H9 (cell line): ENCODE data around the gene CFAP54. TPM values are rescaled to one million over a fixed set of nuclear protein-coding genes. Genes with fewer than 3 reads are reported as not detected.

Experiments
- DNase-seq: peaks from one replicate; pipeline ENCODE4 v3.0.0-alpha.2; 2017
- H2AFZ ChIP-seq: one replicate; pipeline ENCODE4 v1.6.1; 2013; ENCODE audit warnings: mild to moderate bottlenecking, low read length, control low read depth, moderate library complexity
- H2AK5ac ChIP-seq: 2 replicates; pipeline ENCODE4 v1.6.1; 2013; ENCODE audit warnings: low read length, control low read depth, mixed read lengths; ENCODE audit not compliant: insufficient read length
- H2BK120ac ChIP-seq: one replicate; pipeline ENCODE4 v1.6.1; 2013; ENCODE audit warnings: low read depth, mild to moderate bottlenecking, low read length, control low read depth, inconsistent platforms; ENCODE audit not compliant: poor library complexity, severe bottlenecking
- H2BK12ac ChIP-seq: 2 replicates; pipeline ENCODE4 v1.6.1; 2013; ENCODE audit warnings: low read length, control low read depth, mixed read lengths, low read depth; ENCODE audit not compliant: insufficient read length
- H2BK15ac ChIP-seq: 2 replicates; pipeline ENCODE4 v1.6.1; 2013; ENCODE audit warnings: low read depth, low read length, control low read depth
- H2BK20ac ChIP-seq: one replicate; pipeline ENCODE4 v1.6.1; 2013; ENCODE audit warnings: low read depth, mild to moderate bottlenecking, low read length, control low read depth, inconsistent platforms; ENCODE audit not compliant: poor library complexity, severe bottlenecking
- H2BK5ac ChIP-seq: 2 replicates; pipeline ENCODE4 v1.6.1; 2013; ENCODE audit warnings: low read length, control low read depth, mixed read lengths; ENCODE audit not compliant: insufficient read length
- H3K14ac ChIP-seq: 2 replicates; pipeline ENCODE4 v1.6.1; 2013; ENCODE audit warnings: low read length, control low read depth; ENCODE audit not compliant: insufficient read depth
- H3K18ac ChIP-seq: 2 replicates; pipeline ENCODE4 v1.6.1; 2013; ENCODE audit warnings: low read depth, mild to moderate bottlenecking, mixed read lengths, low read length, control low read depth; ENCODE audit not compliant: insufficient read length
- H3K23ac ChIP-seq: 2 replicates; pipeline ENCODE4 v1.6.1; 2013; ENCODE audit warnings: low read length, control low read depth, mixed read lengths, low read depth; ENCODE audit not compliant: insufficient read length
- H3K23me2 ChIP-seq: 2 replicates; pipeline ENCODE4 v1.6.1; 2013; ENCODE audit warnings: low read depth, mild to moderate bottlenecking, mixed read lengths, low read length, control low read depth; ENCODE audit not compliant: insufficient read length, poor library complexity, severe bottlenecking
- H3K27ac ChIP-seq: 2 replicates; pipeline ENCODE4 v1.5.1; 2013; ENCODE audit warnings: low read length, control low read depth, mixed read lengths, low read depth; ENCODE audit not compliant: insufficient read length
- H3K27me3 ChIP-seq: 2 replicates; pipeline ENCODE4 v1.6.1; 2013; ENCODE audit warnings: low read length, control low read depth, inconsistent platforms; ENCODE audit not compliant: insufficient read depth
- H3K4ac ChIP-seq: 2 replicates; pipeline ENCODE4 v1.6.1; 2013; ENCODE audit warnings: low read depth, mild to moderate bottlenecking, control low read depth, inconsistent platforms, low read length, moderate library complexity
- H3K4me1 ChIP-seq: 2 replicates; pipeline ENCODE4 v1.6.1; 2013; ENCODE audit warnings: low read length, control low read depth, inconsistent platforms; ENCODE audit not compliant: insufficient read depth
- H3K4me2 ChIP-seq: 2 replicates; pipeline ENCODE4 v1.6.1; 2013; ENCODE audit warnings: low read length, control low read depth, mixed read lengths; ENCODE audit not compliant: insufficient read length, insufficient read depth
- H3K56ac ChIP-seq: 2 replicates; pipeline ENCODE4 v1.6.1; 2013; ENCODE audit warnings: low read depth, mild to moderate bottlenecking, mixed read lengths, low read length, control low read depth; ENCODE audit not compliant: insufficient read length
- H3K79me1 ChIP-seq: 2 replicates; pipeline ENCODE4 v1.6.1; 2013; ENCODE audit warnings: low read depth, mild to moderate bottlenecking, moderate library complexity, low read length, control low read depth, inconsistent platforms; ENCODE audit not compliant: insufficient read depth, poor library complexity, severe bottlenecking
- H3K79me2 ChIP-seq: 2 replicates; pipeline ENCODE4 v1.6.1; 2013; ENCODE audit warnings: low read length, control low read depth, inconsistent platforms; ENCODE audit not compliant: insufficient read depth
- H3K9ac ChIP-seq: 2 replicates; pipeline ENCODE4 v1.6.1; 2013; ENCODE audit warnings: low read length, control low read depth, mixed read lengths; ENCODE audit not compliant: insufficient read length; ENCODE audit errors: extremely low read depth
- H3K9me3 ChIP-seq: one replicate; pipeline ENCODE4 v1.6.1; 2013; ENCODE audit warnings: low read depth, low read length, inconsistent platforms; ENCODE audit not compliant: control insufficient read depth
- H3T11ph ChIP-seq: one replicate; pipeline ENCODE4 v1.6.1; 2013; ENCODE audit warnings: mild to moderate bottlenecking, low read length, control low read depth, inconsistent platforms
- H4K20me1 ChIP-seq: one replicate; pipeline ENCODE4 v1.6.1; 2013; ENCODE audit not compliant: control insufficient read depth, insufficient read length, insufficient read depth
- H4K5ac ChIP-seq: 2 replicates; pipeline ENCODE4 v1.6.1; 2013; ENCODE audit warnings: low read depth, mild to moderate bottlenecking, mixed read lengths, low read length, control low read depth; ENCODE audit not compliant: insufficient read length
- H4K8ac ChIP-seq: replicated peaks from 2 replicates; pipeline ENCODE4 v1.6.1; 2013; ENCODE audit warnings: low read length, control low read depth, mixed read lengths, low read depth; ENCODE audit not compliant: insufficient read length
- H4K91ac ChIP-seq: 2 replicates; pipeline ENCODE4 v1.6.1; 2013; ENCODE audit warnings: low read depth, mild to moderate bottlenecking, moderate library complexity, mixed read lengths, low read length, control low read depth; ENCODE audit not compliant: insufficient read length
- H3K27ac Mint-ChIP-seq, 3 experiments: 2 replicates in 2 of 3; 3 replicates in 1 of 3; pipeline ENCODE4 v1.8.0; 2020 to 2021; ENCODE audit warnings: mixed read lengths in 3 of 3, mild to moderate bottlenecking in 1 of 3, moderate library complexity in 1 of 3
- H3K27me3 Mint-ChIP-seq: 2 replicates; pipeline ENCODE4 v1.8.0; 2021; ENCODE audit warnings: low read depth, mild to moderate bottlenecking, moderate library complexity, mixed read lengths
- H3K36me3 Mint-ChIP-seq, 3 experiments: 2 replicates in 2 of 3; 3 replicates in 1 of 3; pipeline ENCODE4 v1.8.0; 2020 to 2021; ENCODE audit warnings: low read depth in 3 of 3, mixed read lengths in 3 of 3; ENCODE audit not compliant: insufficient read depth in 1 of 3
- H3K4me1 Mint-ChIP-seq, 2 experiments: 2 replicates each; pipeline ENCODE4 v1.8.0; 2020; ENCODE audit warnings: mixed read lengths in 2 of 2
- H3K4me3 Mint-ChIP-seq, 2 experiments: 2 replicates in 1 of 2; 3 replicates in 1 of 2; pipeline ENCODE4 v1.8.0; 2020 to 2021; ENCODE audit warnings: mild to moderate bottlenecking in 2 of 2, mixed read lengths in 2 of 2, moderate library complexity in 1 of 2
- H3K9me3 Mint-ChIP-seq, 2 experiments: 2 replicates in 1 of 2; 3 replicates in 1 of 2; pipeline ENCODE4 v1.8.0; 2020; ENCODE audit warnings: mild to moderate bottlenecking in 2 of 2, mixed read lengths in 2 of 2, moderate library complexity in 1 of 2
- CTCF ChIP-seq: fragments of 200-600 bp; sonication (generic); conservative IDR thresholded peaks from 3 replicates; pipeline ENCODE4 v1.8.0; 2021; ENCODE audit warnings: antibody characterized with exemption, mild to moderate bottlenecking
- WGBS: extraction: QIAGEN DNeasy Blood & Tissue Kit; methylation state at CpG from one replicate; pipeline ENCODE4 v1.1.7; 2013; ENCODE audit warnings: missing lambda C conversion rate, low lambda C conversion rate, mixed read lengths; ENCODE audit not compliant: insufficient read length; ENCODE audit errors: extremely low coverage; 5-methylcytosine and 5-hydroxymethylcytosine counted together
- total RNA-seq: library from RNA; stranded (reverse); gene quantifications from 2 replicates; pipeline ENCODE4 v1.2.1, GENCODE V29; 2021

Gene CFAP54
- total RNA-seq, 1 experiment from 2014 or later = 0.24 TPM

- H2BK5ac ChIP-seq = no peak overlapping the region
- Mint-ChIP-seq H3K27ac (no peak overlapping the region), H3K27me3 (no peaks in the 10 kb centered on the region), H3K4me3 (no peak overlapping the region), H3K4me1 (peaks cover 0 to 2% of the 10 kb centered on the region in 2 experiments; a peak in 1 of 4 replicates), H3K9me3 (peaks cover 0 to 3% of the 10 kb centered on the region in 2 experiments; a peak in 1 of 5 replicates), H3K36me3 (no peaks in the 10 kb centered on the region)
- H4K91ac ChIP-seq = no peak overlapping the region
- no peak overlapping the region for H3K27ac ChIP-seq
- H3K9me3 ChIP-seq = no peaks in the 10 kb centered on the region
- no peak overlapping the region for H3K14ac ChIP-seq
- no peak overlapping the region for H2BK15ac ChIP-seq
- H3K56ac ChIP-seq = no peak overlapping the region
- no peaks in the 10 kb centered on the region for H3K23me2 ChIP-seq
- no peaks in the 10 kb centered on the region; the same call in 1 of the 2 replicates for H3K27me3 ChIP-seq
- H4K5ac ChIP-seq = no peak overlapping the region
- no peak overlapping the region for H3K4me2 ChIP-seq
- no peak overlapping the region for H2AK5ac ChIP-seq
- H3K23ac ChIP-seq = no peak overlapping the region
- no peaks in the 10 kb centered on the region for H3K79me1 ChIP-seq
- no peak overlapping the region for H2BK20ac ChIP-seq
- H2AFZ ChIP-seq = no peak overlapping the region
- H2BK120ac ChIP-seq = no peak overlapping the region
- H4K20me1 ChIP-seq = no peaks in the 10 kb centered on the region
- no peak overlapping the region for H2BK12ac ChIP-seq
- no peaks in the 10 kb centered on the region for H3K4me1 ChIP-seq
- no peak for TF ChIP-seq CTCF
- H3K18ac ChIP-seq = no peak overlapping the region
- no peak for DNase-seq
- no peaks in the 10 kb centered on the region for H3K79me2 ChIP-seq
- WGBS = no CpG with 5 or more reads among the region's 3 CpGs
- H3K4ac ChIP-seq = no peak overlapping the region
- H3T11ph ChIP-seq = no peak overlapping the region
- H4K8ac ChIP-seq = no peak overlapping the region
- H3K9ac ChIP-seq = no peak overlapping the region
Measured at GRCh38 chr12:96466939-96467751, 22.2 kb upstream of the CFAP54 start.
